MM.1S (cell line): ENCODE data around the gene TLE3.

Experiments
- DNase-seq: peaks from one replicate; pipeline ENCODE4 v3.0.0-alpha.2; 2015
- H2AFZ ChIP-seq: fragments of 300-600 bp; sonication (generic); 2 replicates; pipeline ENCODE4 v1.6.0; 2016; ENCODE audit warnings: antibody characterized with exemption, low read length
- H3F3A ChIP-seq: fragments of 300-600 bp; sonication (generic); 2 replicates; pipeline ENCODE4 v1.6.1; 2016; ENCODE audit warnings: mild to moderate bottlenecking, antibody characterized with exemption, low read length, moderate library complexity, mixed read lengths; ENCODE audit not compliant: insufficient read depth
- H3K27ac ChIP-seq: fragments of 300-600 bp; sonication (generic); 2 replicates; pipeline ENCODE4 v1.5.1; 2016; ENCODE audit warnings: mild to moderate bottlenecking, low read length
- H3K27me3 ChIP-seq: fragments of 300-600 bp; sonication (generic); replicated peaks from 2 replicates; pipeline ENCODE4 v1.6.0; 2016; ENCODE audit warnings: low read length; ENCODE audit not compliant: insufficient read depth
- H3K36me3 ChIP-seq: fragments of 300-600 bp; sonication (generic); replicated peaks from 2 replicates; pipeline ENCODE4 v1.6.1; 2016; ENCODE audit warnings: mild to moderate bottlenecking, low read length, mixed read lengths; ENCODE audit not compliant: insufficient read depth
- H3K4me1 ChIP-seq: fragments of 300-600 bp; sonication (generic); 2 replicates; pipeline ENCODE4 v1.6.1; 2016; ENCODE audit warnings: low read length, mixed read lengths
- H3K4me2 ChIP-seq: fragments of 300-600 bp; sonication (generic); 2 replicates; pipeline ENCODE4 v1.6.0; 2016; ENCODE audit warnings: low read depth, low read length
- H3K4me3 ChIP-seq: fragments of 300-600 bp; sonication (generic); 2 replicates; pipeline ENCODE4 v1.5.1; 2016; ENCODE audit warnings: low read length, mixed read lengths
- H3K79me2 ChIP-seq: fragments of 300-600 bp; sonication (generic); 2 replicates; pipeline ENCODE4 v1.6.1; 2016; ENCODE audit warnings: mixed run types, low read length, mixed read lengths
- H3K9ac ChIP-seq: fragments of 300-600 bp; sonication (generic); 2 replicates; pipeline ENCODE4 v1.6.1; 2016; ENCODE audit warnings: low read length, mixed read lengths
- H3K9me2 ChIP-seq: fragments of 300-600 bp; sonication (generic); replicated peaks from 2 replicates; pipeline ENCODE4 v1.6.1; 2016; ENCODE audit warnings: mild to moderate bottlenecking, low read length, mixed read lengths; ENCODE audit not compliant: insufficient read depth
- H3K9me3 ChIP-seq: fragments of 300-600 bp; sonication (generic); replicated peaks from 2 replicates; pipeline ENCODE4 v1.6.1; 2016; ENCODE audit warnings: mild to moderate bottlenecking, low read length, mixed read lengths; ENCODE audit not compliant: insufficient read depth
- H4K20me1 ChIP-seq: fragments of 300-600 bp; sonication (generic); 2 replicates; pipeline ENCODE4 v1.6.1; 2016; ENCODE audit warnings: mild to moderate bottlenecking, low read length, moderate library complexity, mixed read lengths; ENCODE audit not compliant: insufficient read depth
- CTCF ChIP-seq: fragments of 300-600 bp; sonication (generic); IDR thresholded peaks from 2 replicates; pipeline ENCODE4 v1.5.1; 2016; ENCODE audit warnings: antibody characterized with exemption, low read length, mixed read lengths
- EZH2 ChIP-seq: fragments of 300-600 bp; sonication (generic); optimal IDR thresholded peaks from 2 replicates; pipeline ENCODE3; 2017; ENCODE audit warnings: low read depth, mild to moderate bottlenecking, antibody characterized with exemption, low read length, mixed read lengths
- EZH2phosphoT487 ChIP-seq: fragments of 300-600 bp; sonication (generic); IDR thresholded peaks from 2 replicates; pipeline ENCODE4 v1.6.1; 2018; ENCODE audit warnings: antibody characterized with exemption, low read length

Gene TLE3

GRCh38 chr15:70099167-70099966 lies 1.6 kb upstream of the TLE3 start:
- DNase-seq = peak; percentile 100
- peaks cover 42% of the 10 kb centered on the region for H3K79me2 ChIP-seq
- no peaks in the 10 kb centered on the region for H3K9me3 ChIP-seq
- no peaks in the 10 kb centered on the region for H3K27me3 ChIP-seq
- no peak for TF ChIP-seq CTCF
- TF ChIP-seq EZH2 = no peak
- TF ChIP-seq EZH2phosphoT487 = no peak
- peak overlapping the region; percentile 90 for H3K27ac ChIP-seq
- no peaks in the 10 kb centered on the region for H3K36me3 ChIP-seq
- H3K9ac ChIP-seq = peak overlapping the region; percentile 99
- H3K9me2 ChIP-seq = no peaks in the 10 kb centered on the region
- no peak overlapping the region for H2AFZ ChIP-seq
- H3K4me3 ChIP-seq = peak overlapping the region; percentile 78
- peaks cover 41% of the 10 kb centered on the region for H3K4me1 ChIP-seq
- peaks cover 30% of the 10 kb centered on the region for H3F3A ChIP-seq
- peaks cover 14% of the 10 kb centered on the region for H4K20me1 ChIP-seq
- peak overlapping the region; percentile 98 for H3K4me2 ChIP-seq

- Histone ChIP-seq H3K4me3 (peak overlapping the region; percentile 78), H3K9me3 (no peaks in the 10 kb centered on the region), H3K4me2 (peak overlapping the region; percentile 98), H3K9ac (peak overlapping the region; percentile 99), H4K20me1 (peaks cover 15% of the 10 kb centered on the region), H3K27me3 (no peaks in the 10 kb centered on the region), H3K36me3 (no peaks in the 10 kb centered on the region), H3K9me2 (no peaks in the 10 kb centered on the region), H3K4me1 (peaks cover 40% of the 10 kb centered on the region), H3K79me2 (peaks cover 49% of the 10 kb centered on the region), H3K27ac (peak overlapping the region; percentile 90), H2AFZ (peak overlapping the region; percentile 21; the same call in 1 of the 2 replicates), H3F3A (peaks cover 30% of the 10 kb centered on the region)
- DNase-seq = peak; percentile 24
- TF ChIP-seq CTCF (no peak), EZH2 (no peak), EZH2phosphoT487 (no peak)
Measured at GRCh38 chr15:70098461-70099166, 897 bp upstream of the TLE3 start.

GRCh38 chr15:70098153-70098460 lies 390 bp upstream of the TLE3 start:
- Histone ChIP-seq H3F3A (peaks cover 30% of the 10 kb centered on the region), H2AFZ (no peak overlapping the region), H3K79me2 (peaks cover 54% of the 10 kb centered on the region), H3K9ac (peak overlapping the region; percentile 99), H3K4me1 (peaks cover 40% of the 10 kb centered on the region), H3K27ac (peak overlapping the region; percentile 90), H3K27me3 (no peaks in the 10 kb centered on the region), H3K4me2 (peak overlapping the region; percentile 98), H3K36me3 (no peaks in the 10 kb centered on the region), H3K9me2 (no peaks in the 10 kb centered on the region), H3K4me3 (peak overlapping the region; percentile 78), H4K20me1 (peaks cover 20% of the 10 kb centered on the region), H3K9me3 (no peaks in the 10 kb centered on the region)
- no peak for DNase-seq
- no peak for TF ChIP-seq EZH2
- no peak for TF ChIP-seq EZH2phosphoT487
- TF ChIP-seq CTCF = no peak
